GM10266 (cell line): ENCODE measurements around the gene CD52.

Experiments
- DNase-seq: peaks from one replicate; pipeline ENCODE4 v3.0.0; 2012; ENCODE audit errors: extremely low spot score
- TF ChIP-seq, protein P1 (sequence below): IDR thresholded peaks from 2 replicates; pipeline ENCODE4 v1.5.1; 2012; ENCODE audit warnings: mild to moderate bottlenecking, low read depth; ENCODE audit not compliant: control insufficient read depth, insufficient read depth; ENCODE audit errors: missing control alignments

The CD52 gene

DNA sequence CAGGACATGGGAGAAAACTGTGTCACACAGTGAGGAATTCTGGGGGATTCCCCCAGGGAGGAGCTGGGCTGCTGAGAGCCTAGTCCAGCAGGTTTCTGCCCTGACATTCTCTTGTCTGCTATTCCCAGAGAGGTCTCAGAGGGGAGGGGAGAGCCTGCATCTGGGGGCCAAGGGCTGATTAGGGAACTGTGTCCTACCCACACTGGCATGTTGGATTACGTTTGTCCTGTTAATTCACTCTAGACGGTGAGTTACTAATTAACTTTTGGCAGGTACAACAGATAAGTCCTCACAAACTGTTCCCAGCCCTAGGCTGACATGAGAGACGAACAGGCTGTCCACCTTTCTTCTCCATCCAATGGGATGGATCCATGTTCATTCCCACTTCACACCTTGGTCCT lies 40.5 kb upstream of the CD52 start:
- TF ChIP-seq, protein P1, sequence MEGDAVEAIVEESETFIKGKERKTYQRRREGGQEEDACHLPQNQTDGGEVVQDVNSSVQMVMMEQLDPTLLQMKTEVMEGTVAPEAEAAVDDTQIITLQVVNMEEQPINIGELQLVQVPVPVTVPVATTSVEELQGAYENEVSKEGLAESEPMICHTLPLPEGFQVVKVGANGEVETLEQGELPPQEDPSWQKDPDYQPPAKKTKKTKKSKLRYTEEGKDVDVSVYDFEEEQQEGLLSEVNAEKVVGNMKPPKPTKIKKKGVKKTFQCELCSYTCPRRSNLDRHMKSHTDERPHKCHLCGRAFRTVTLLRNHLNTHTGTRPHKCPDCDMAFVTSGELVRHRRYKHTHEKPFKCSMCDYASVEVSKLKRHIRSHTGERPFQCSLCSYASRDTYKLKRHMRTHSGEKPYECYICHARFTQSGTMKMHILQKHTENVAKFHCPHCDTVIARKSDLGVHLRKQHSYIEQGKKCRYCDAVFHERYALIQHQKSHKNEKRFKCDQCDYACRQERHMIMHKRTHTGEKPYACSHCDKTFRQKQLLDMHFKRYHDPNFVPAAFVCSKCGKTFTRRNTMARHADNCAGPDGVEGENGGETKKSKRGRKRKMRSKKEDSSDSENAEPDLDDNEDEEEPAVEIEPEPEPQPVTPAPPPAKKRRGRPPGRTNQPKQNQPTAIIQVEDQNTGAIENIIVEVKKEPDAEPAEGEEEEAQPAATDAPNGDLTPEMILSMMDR: no peak
- no peak for DNase-seq

DNA sequence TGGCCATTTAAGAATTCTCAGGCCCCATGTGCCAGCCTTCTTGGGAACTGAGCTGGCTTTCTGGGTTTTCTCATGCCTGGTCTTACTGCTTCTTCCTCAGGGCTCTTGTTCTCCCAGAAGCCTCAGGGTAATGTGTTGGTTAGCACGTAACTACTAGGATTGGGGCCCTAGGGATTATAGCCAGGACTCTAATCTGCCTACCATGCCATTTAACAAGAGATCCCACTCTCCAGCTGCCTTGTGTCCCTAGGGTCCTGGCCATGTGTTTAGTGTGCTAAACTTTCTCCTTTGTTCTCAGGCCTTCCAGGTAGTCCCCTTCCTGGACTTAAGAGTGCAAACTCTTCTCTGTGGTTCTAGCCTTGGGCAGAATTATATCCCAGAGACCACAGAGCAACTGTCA lies 40.0 kb upstream of the CD52 start:
- TF ChIP-seq, protein P1: no peak
- DNase-seq: no peak

DNA sequence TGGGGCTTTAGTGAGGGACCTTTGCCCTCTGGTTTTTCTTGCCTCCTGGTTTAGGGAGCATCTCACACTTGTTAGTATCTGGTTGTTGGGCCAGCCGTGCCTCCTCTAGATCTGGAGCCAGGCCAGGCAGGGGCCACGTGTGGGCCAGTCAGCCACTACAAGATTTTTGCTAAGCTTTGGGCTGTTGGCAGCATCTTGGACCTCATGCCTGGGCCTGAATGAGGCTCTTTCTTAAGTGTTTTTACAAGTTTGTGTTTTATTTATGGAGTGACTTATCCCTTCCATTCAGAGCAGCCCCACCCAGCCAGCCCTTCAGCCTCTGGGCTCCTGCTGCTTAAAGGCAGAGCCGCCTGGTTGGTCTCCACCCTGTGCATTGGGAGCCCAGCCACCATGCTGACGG lies 39.5 kb upstream of the CD52 start:
- TF ChIP-seq, protein P1: no peak
- DNase-seq: no peak

DNA sequence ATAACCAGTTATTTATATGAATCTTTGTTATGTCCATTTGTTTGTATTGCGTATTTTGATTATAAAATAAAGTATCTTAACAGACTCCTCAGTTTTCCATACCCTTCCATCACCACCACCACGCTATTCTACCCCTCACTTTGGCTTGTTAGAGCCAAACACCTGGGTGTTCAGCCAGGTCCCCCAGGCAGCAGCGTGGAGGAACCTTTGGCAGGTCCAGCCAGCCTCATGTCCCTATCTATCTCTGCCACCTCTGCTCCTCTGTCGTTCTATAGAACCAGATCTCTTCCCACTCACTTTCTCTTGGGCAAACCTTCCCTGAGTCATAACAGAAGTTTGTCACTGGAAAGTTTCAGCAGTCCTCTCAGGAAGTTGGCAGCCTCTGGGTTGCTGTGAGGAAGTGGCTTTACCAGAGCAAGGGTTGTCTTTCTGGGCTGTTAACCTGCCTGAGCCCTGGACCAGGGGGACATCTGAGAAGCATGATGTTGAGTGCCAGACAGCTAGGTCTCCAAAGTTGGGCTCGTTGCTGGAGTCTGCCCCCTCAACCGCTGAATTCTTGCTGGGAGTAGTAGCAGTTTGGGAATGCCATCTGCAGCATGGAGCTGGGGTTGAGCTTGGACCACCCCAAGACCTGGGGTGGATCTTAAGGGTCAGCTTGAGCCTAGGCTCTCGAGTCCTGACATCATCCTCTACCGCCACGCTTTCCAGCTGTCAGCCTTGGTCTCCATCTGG lies 38.9 kb upstream of the CD52 start:
- DNase-seq: peak; percentile 33
- TF ChIP-seq, protein P1: no peak

DNA sequence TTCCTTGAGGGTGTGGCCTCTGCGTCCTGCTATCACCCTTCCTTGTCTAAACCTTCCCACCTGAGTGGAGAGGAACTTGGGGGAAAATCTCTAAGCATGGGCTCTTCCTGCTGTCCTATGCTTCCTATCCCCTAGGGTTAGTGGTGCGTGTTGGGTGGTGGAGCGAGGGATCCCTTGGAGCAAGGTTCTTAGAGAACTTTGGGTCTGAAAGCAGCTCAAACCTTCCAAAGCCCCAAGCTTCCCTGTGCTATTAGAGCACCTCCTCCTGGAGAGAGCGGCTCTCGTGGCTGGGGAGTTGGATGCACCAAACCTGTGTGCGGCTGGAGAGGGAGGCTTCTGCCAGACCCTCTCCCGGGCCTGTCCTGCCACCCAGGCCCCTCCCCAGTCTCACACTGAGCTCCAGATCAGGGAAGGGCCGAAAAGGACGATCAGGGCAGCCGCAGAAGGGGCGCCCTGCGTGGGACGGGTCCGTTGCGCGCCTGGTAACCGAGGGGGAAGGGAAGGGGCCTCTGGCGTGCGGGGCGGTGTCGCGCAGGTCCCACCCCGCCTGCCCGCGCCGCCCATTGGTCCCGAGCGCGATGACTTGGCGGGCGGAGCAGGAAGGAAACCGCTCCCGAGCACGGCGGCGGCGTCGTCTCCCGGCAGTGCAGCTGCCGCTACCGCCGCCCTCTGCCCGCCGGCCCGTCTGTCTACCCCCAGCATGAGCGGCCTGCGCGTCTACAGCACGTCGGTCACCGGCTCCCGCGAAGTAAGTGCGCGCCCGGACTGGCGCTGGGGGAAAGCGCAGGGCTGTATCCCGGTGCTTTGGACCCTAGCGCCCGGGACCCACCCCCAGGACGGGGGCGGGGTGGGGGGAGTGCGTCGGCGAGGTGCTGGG lies 38.1 kb upstream of the CD52 start, which contains the start of gene SH3BGRL3:
SH3BGRL3 (plus strand) TSS at position 631 of the 877 bp plus-strand sequence; CDS start at position 701, 70 bp downstream.
- peak; percentile 93 for DNase-seq

DNA sequence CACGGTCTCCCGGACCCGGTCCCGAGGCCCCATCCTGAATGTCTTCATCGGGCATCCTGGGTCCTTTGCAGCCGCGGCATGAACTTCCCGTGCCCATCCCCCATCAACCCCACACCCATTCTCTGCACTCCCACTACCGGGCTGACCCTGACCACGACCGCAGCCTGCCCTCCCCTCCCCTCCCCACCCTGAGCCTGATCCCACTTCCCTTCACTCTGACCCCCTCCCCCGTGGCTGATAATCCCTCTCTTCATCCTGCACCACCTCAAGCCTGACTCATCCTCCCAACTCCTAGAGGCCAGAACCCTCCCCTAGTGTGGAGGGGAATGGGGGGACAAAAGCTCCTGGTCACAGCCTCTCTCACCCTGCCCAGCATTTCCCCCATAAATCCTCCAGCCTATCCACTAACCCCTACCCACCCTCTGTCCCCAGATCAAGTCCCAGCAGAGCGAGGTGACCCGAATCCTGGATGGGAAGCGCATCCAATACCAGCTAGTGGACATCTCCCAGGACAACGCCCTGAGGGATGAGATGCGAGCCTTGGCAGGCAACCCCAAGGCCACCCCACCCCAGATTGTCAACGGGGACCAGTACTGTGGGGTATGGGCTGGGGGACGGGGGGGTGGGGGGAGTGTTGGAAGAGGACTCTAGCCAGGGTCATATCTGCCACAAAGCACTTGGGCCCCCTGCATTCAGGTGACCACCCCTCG lies 37.3 kb upstream of the CD52 start:
- peak; percentile 44 for DNase-seq

More for the DNA sequence above, 38.1 kb upstream of the CD52 start, which contains the start of gene SH3BGRL3:
- TF ChIP-seq, protein P1: peak; percentile 44

More for the DNA sequence above, 37.3 kb upstream of the CD52 start:
- TF ChIP-seq, protein P1: no peak
